Cardiac muscle cell (in vitro differentiated cells and primary cell): ENCODE results near the gene RGS9. TPM values are rescaled to one million over a fixed set of nuclear protein-coding genes. Genes with fewer than 3 reads are reported as not detected.
A peak's percentile ranks its signal among the peaks of the same experiment; 100 is the strongest.

ENCODE experiments used
- DNase-seq, 2 donors: peaks; one replicate each; pipeline versions ENCODE4 v3.0.0 to v3.0.0-alpha.2; 2010 to 2017; ENCODE audit warnings: low read depth in 1 of 2, low spot score in 1 of 2
- H3K27ac ChIP-seq: fragments of 200-600 bp; sonication (generic); 2 replicates; pipeline ENCODE4 v1.5.1; 2016
- H3K27me3 ChIP-seq: fragments of 200-600 bp; sonication (generic); 2 replicates; pipeline ENCODE4 v1.6.0; 2016; ENCODE audit warnings: control low read depth
- H3K36me3 ChIP-seq: fragments of 200-600 bp; sonication (generic); 2 replicates; pipeline ENCODE4 v1.5.1; 2016; ENCODE audit warnings: control low read depth
- H3K4me1 ChIP-seq: fragments of 200-600 bp; sonication (generic); 2 replicates; pipeline ENCODE4 v1.8.1; 2017; ENCODE audit warnings: low read depth, mild to moderate bottlenecking, mixed run types
- H3K4me3 ChIP-seq: fragments of 200-600 bp; sonication (generic); 2 replicates; pipeline ENCODE4 v1.5.1; 2016; ENCODE audit warnings: mild to moderate bottlenecking
- H3K9me3 ChIP-seq: fragments of 200-600 bp; sonication (generic); 2 replicates; pipeline ENCODE4 v1.5.1; 2017; ENCODE audit warnings: low read depth, mild to moderate bottlenecking, control low read depth
- CTCF ChIP-seq: IDR thresholded peaks from 2 replicates; pipeline ENCODE4 v1.5.1; 2012; ENCODE audit warnings: low read depth, mild to moderate bottlenecking, low read length
- polyA plus RNA-seq: library from polyadenylated mRNA; unstranded; fragments of >200 nt; fragmentation: Nextera tagmentation; extraction: Ambion mirVana; gene quantifications from 2 replicates; pipeline ENCODE4 v1.2.1, GENCODE V29; 2016
- total RNA-seq: library from RNA; depleted of rRNA; stranded (reverse); fragments of >200 nt; gene quantifications from 2 replicates; pipeline ENCODE4 v1.2.3, GENCODE V29; 2016

RGS9 gene
- total and polyA plus RNA-seq, 2 experiments from 2014 or later: 4.7 to 5.5 TPM

- Histone ChIP-seq H3K4me1 (peaks cover 7% of the 10 kb centered on the region), H3K4me3 (no peak overlapping the region), H3K9me3 (no peaks in the 10 kb centered on the region), H3K27me3 (no peaks in the 10 kb centered on the region), H3K27ac (no peak overlapping the region), H3K36me3 (no peaks in the 10 kb centered on the region)
- no peak for TF ChIP-seq CTCF
- DNase-seq: no peak
Observed at GRCh38 chr17:65154770-65155589, 17.8 kb downstream of the RGS9 start.

- Histone ChIP-seq H3K27me3 (no peaks in the 10 kb centered on the region), H3K27ac (no peak overlapping the region), H3K4me3 (no peak overlapping the region), H3K4me1 (peaks cover 7% of the 10 kb centered on the region), H3K36me3 (no peaks in the 10 kb centered on the region), H3K9me3 (no peaks in the 10 kb centered on the region)
- TF ChIP-seq CTCF: no peak
- DNase-seq: no peak
Observed at GRCh38 chr17:65155622-65156021, 18.5 kb downstream of the RGS9 start.

- no peak for TF ChIP-seq CTCF
- H3K4me1 ChIP-seq: peaks cover 7% of the 10 kb centered on the region
- H3K9me3 ChIP-seq: no peaks in the 10 kb centered on the region
- H3K36me3 ChIP-seq: no peaks in the 10 kb centered on the region
- no peaks in the 10 kb centered on the region for H3K27me3 ChIP-seq
- no peak overlapping the region for H3K27ac ChIP-seq
- H3K4me3 ChIP-seq: no peak overlapping the region
- peak in 1 of 2 donors; percentile 43 for DNase-seq
Observed at GRCh38 chr17:65156185-65156834, 19.1 kb downstream of the RGS9 start.

GRCh38 chr17:65156835-65157565, 19.8 kb downstream of the RGS9 start:
- Histone ChIP-seq H3K4me1 (peaks cover 7% of the 10 kb centered on the region), H3K36me3 (no peaks in the 10 kb centered on the region), H3K9me3 (no peaks in the 10 kb centered on the region), H3K4me3 (no peak overlapping the region), H3K27me3 (no peaks in the 10 kb centered on the region), H3K27ac (no peak overlapping the region)
- DNase-seq: no peak
- TF ChIP-seq CTCF: no peak

- Histone ChIP-seq H3K27me3 (no peaks in the 10 kb centered on the region), H3K36me3 (no peaks in the 10 kb centered on the region), H3K27ac (no peak overlapping the region), H3K9me3 (no peaks in the 10 kb centered on the region), H3K4me1 (peaks cover 7% of the 10 kb centered on the region), H3K4me3 (no peak overlapping the region)
- no peak for TF ChIP-seq CTCF
- no peak for DNase-seq
Observed at GRCh38 chr17:65158041-65158440, 20.9 kb downstream of the RGS9 start.
